Caco-2 (cell line): ENCODE measurements around the gene KCND1. TPM values are rescaled to one million over a fixed set of nuclear protein-coding genes. Genes with fewer than 3 reads are reported as not detected.
"Not testable (repeated sequence)": the region's sequence is repeated elsewhere in the genome, so short reads cannot be mapped to it uniquely, and the experiment has no call there.

Source experiments
- BruUV-seq: library from RNA; stranded (reverse); fragments of 400-500 nt; replicated peaks from 2 replicates; lab custom pipeline; 2021; lab: Mats Ljungman, UMichigan
- CTCF ChIA-PET: fragments of 300-600 bp; sonication (Branson Sonifier 250); formaldehyde crosslinking; loops from one replicate; lab custom pipeline; 2022; ENCODE audit warnings: antibody characterized with exemption; lab: Charles Lee
- POLR2A ChIA-PET: fragments of 300-600 bp; sonication (Branson Sonifier 250); formaldehyde crosslinking; loops from one replicate; lab custom pipeline; 2022; ENCODE audit warnings: antibody characterized with exemption; lab: Charles Lee
- DNase-seq, 2 experiments: peaks; one replicate each; pipeline versions ENCODE4 v3.0.0 to v3.0.0-alpha.2; 2020 to 2022
- H3K27me3 ChIP-seq: replicated peaks from 2 replicates; pipeline ENCODE4 v1.6.0; 2011; ENCODE audit warnings: low read length; ENCODE audit not compliant: control insufficient read depth, insufficient read depth
- H3K36me3 ChIP-seq: 2 replicates; pipeline ENCODE4 v1.5.1; 2011; ENCODE audit warnings: low read length; ENCODE audit not compliant: control insufficient read depth, insufficient read depth
- H3K4me1 ChIP-seq: fragments of 250-450 bp; sonication (Bioruptor Pico); 2 replicates; pipeline ENCODE4 v1.5.1; 2020; ENCODE audit warnings: mild to moderate bottlenecking
- H3K4me3 ChIP-seq: 2 replicates; pipeline ENCODE4 v1.5.1; 2011; ENCODE audit warnings: low read depth, mild to moderate bottlenecking, control low read depth, low read length
- H3K9me3 ChIP-seq: fragments of 250-450 bp; sonication (Bioruptor Pico); 2 replicates; pipeline ENCODE4 v1.5.1; 2020; ENCODE audit warnings: mild to moderate bottlenecking, moderate library complexity
- H3K27ac Mint-ChIP-seq: one replicate; pipeline ENCODE4 v1.8.0; 2022; ENCODE audit warnings: mixed read lengths; ENCODE audit not compliant: unreplicated experiment
- H3K27me3 Mint-ChIP-seq: one replicate; pipeline ENCODE4 v1.8.0; 2022; ENCODE audit warnings: mixed read lengths; ENCODE audit not compliant: insufficient read depth, unreplicated experiment
- H3K36me3 Mint-ChIP-seq: one replicate; pipeline ENCODE4 v1.8.0; 2022; ENCODE audit warnings: mild to moderate bottlenecking, mixed read lengths; ENCODE audit not compliant: insufficient read depth, unreplicated experiment
- H3K4me1 Mint-ChIP-seq: one replicate; pipeline ENCODE4 v1.8.0; 2022; ENCODE audit warnings: low read depth, mixed read lengths; ENCODE audit not compliant: unreplicated experiment
- H3K4me3 Mint-ChIP-seq: one replicate; pipeline ENCODE4 v1.8.0; 2022; ENCODE audit warnings: mild to moderate bottlenecking, moderate library complexity, mixed read lengths; ENCODE audit not compliant: unreplicated experiment
- H3K9me3 Mint-ChIP-seq: one replicate; pipeline ENCODE4 v1.8.0; 2022; ENCODE audit warnings: mixed read lengths; ENCODE audit not compliant: unreplicated experiment
- CTCF ChIP-seq, 2 experiments: fragments of 200-600 bp in 1 of 2; IDR thresholded peaks; 1 replicate in 1 of 2; 2 replicates in 1 of 2; pipeline versions ENCODE4 v1.5.1 to v1.8.0; 2011 to 2022; ENCODE audit warnings: antibody characterized with exemption in 1 of 2, control low read depth in 1 of 2, inconsistent platforms in 1 of 2, low read depth in 1 of 2, low read length in 1 of 2, mild to moderate bottlenecking in 1 of 2, moderate library complexity in 1 of 2; ENCODE audit not compliant: insufficient read depth in 1 of 2, severe bottlenecking in 1 of 2, unreplicated experiment in 1 of 2
- intact Hi-C: fragments of 100-400 bp; cut with micrococcal nuclease; formaldehyde crosslinking; loops from one replicate; pipeline ENCODE4 v1.10.0; 2022; ENCODE audit not compliant: unreplicated experiment
- total RNA-seq: library from RNA; stranded (reverse); gene quantifications from 2 replicates; pipeline ENCODE4 v1.2.3, GENCODE V29; 2022

The KCND1 gene
- total RNA-seq, 1 experiment from 2014 or later: 0.88 TPM

DNA sequence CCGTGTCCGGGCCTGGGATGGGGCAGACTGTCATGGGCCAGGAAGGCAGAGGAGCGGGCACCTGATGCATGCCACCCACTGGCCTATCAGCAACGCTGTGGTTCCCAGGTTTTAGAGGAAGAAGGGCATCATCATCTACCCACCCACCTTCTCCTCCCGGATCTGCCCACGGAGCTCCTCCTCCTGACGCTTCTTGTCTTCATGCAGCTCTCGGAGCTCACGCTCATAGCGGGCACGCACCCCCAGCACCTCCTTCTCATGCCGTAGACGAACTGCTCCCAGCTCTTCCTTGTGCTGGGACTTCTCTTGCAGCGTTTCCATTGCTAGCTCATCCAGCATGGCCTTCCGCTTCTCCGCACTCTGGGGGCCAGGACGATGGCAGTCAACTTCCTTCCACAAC, 11.4 kb upstream of the KCND1 start:
- no peaks in the 10 kb centered on the region for H3K27me3 ChIP-seq
- no peaks in the 10 kb centered on the region for H3K9me3 Mint-ChIP-seq
- intact Hi-C loops: no loop called here
- H3K27ac Mint-ChIP-seq: no peak overlapping the region
- peaks cover 27% of the 10 kb centered on the region for H3K36me3 Mint-ChIP-seq
- POLR2A ChIA-PET: no interaction called here
- no peak for DNase-seq
- H3K4me3 Mint-ChIP-seq: no peak overlapping the region
- no peak overlapping the region for H3K4me3 ChIP-seq
- H3K36me3 ChIP-seq: no peaks in the 10 kb centered on the region; the same call in 1 of the 2 replicates
- H3K9me3 ChIP-seq: no peaks in the 10 kb centered on the region
- no peaks in the 10 kb centered on the region for H3K27me3 Mint-ChIP-seq
- no TSS peak for BruUV-seq
- CTCF ChIA-PET: no interaction called here
- no peaks in the 10 kb centered on the region for H3K4me1 Mint-ChIP-seq
- H3K4me1 ChIP-seq: no peaks in the 10 kb centered on the region
- TF ChIP-seq CTCF (IDR thresholded peaks at IDR 0.05; ENCODE audit: insufficient read depth in 1 of 2, low read depth in 1 of 2, low read length in 1 of 2, severe bottlenecking in 1 of 2, unreplicated experiment in 1 of 2): no peak

DNA sequence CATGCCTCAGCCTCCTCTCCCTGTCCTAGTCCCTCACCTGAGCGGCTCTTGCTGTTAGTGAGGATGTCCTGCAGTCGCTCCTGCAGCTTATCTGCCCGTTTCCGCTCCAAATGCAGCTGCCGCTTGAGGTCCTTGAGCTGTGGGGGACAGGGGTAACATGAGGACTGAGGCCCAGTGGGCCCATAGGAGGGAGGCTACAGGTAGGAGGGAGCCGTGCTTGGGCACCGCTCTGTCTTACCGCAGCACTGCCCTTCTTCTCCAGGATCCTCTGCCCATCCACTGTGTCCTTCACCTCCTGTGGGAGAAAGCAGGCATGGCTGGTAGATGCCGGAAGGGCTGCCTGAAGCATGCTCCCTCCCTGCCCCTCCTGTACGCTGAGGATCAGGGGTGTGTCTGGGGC, 9.5 kb upstream of the KCND1 start:
- Histone ChIP-seq H3K36me3 (no peaks in the 10 kb centered on the region; the same call in 1 of the 2 replicates), H3K27me3 (no peaks in the 10 kb centered on the region), H3K4me3 (no peak overlapping the region), H3K4me1 (no peaks in the 10 kb centered on the region), H3K9me3 (no peaks in the 10 kb centered on the region)
- Mint-ChIP-seq H3K9me3 (no peaks in the 10 kb centered on the region), H3K36me3 (peaks cover 30% of the 10 kb centered on the region), H3K4me3 (no peak overlapping the region), H3K27me3 (no peaks in the 10 kb centered on the region), H3K4me1 (no peaks in the 10 kb centered on the region), H3K27ac (no peak overlapping the region)
- intact Hi-C loops: no loop called here
- CTCF ChIA-PET: no interaction called here
- no peak for DNase-seq
- BruUV-seq: no TSS peak
- TF ChIP-seq CTCF (IDR thresholded peaks at IDR 0.05; ENCODE audit: insufficient read depth in 1 of 2, low read depth in 1 of 2, low read length in 1 of 2, severe bottlenecking in 1 of 2, unreplicated experiment in 1 of 2): no peak
- POLR2A ChIA-PET: no interaction called here

DNA sequence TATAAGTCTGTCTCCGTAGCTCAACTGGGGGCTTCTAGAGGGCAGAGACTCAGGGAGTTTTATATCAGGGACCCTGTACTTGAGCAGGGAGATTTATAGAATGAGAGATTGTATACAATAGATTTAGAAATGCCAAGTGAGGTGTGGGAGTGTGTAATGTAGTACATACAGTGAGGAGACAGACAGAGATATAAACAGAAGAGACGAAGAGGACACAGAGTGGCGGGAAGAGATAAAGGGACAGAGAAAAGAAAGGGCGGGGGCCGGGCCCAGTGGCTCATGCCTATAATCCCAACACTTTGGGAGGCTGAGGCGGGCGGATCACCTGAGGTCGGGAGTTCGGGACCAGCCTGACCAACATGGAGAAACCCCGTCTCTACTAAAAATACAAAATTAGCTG, 8.7 kb upstream of the KCND1 start:
- BruUV-seq, H3K36me3 ChIP-seq, H3K9me3 ChIP-seq, H3K4me3 Mint-ChIP-seq, H3K27me3 Mint-ChIP-seq, H3K4me1 Mint-ChIP-seq, CTCF ChIA-PET, DNase-seq, H3K4me1 ChIP-seq, H3K27ac Mint-ChIP-seq, intact Hi-C loops, POLR2A ChIA-PET, H3K27me3 ChIP-seq, H3K9me3 Mint-ChIP-seq, H3K4me3 ChIP-seq: not testable (repeated sequence)
- peaks cover 39% of the 10 kb centered on the region for H3K36me3 Mint-ChIP-seq

DNA sequence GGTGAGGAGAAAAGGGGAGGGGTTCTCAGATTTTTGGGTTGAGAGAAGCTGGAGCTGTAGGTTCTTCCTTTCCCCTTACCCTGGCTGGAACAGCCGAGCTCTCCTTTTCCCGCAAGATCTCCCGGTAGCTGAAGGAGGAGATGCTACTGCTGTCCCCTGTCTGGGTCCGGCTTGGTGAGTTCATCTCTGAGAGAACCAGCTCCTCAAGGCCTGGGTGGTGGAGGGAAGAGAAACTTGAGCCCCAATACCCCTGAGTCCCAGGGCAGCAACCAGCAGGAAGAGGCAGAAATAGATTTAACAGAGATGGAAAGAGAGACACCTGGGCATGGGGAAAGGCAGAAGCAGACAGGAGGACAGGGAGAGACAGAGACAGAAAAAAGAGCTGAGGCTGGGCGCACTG, 6.6 kb upstream of the KCND1 start:
- Mint-ChIP-seq H3K36me3 (peaks cover 42% of the 10 kb centered on the region), H3K27ac (no peak overlapping the region), H3K4me3 (no peak overlapping the region), H3K4me1 (no peaks in the 10 kb centered on the region), H3K9me3 (no peaks in the 10 kb centered on the region), H3K27me3 (no peaks in the 10 kb centered on the region)
- intact Hi-C loops: no loop called here
- POLR2A ChIA-PET: no interaction called here
- BruUV-seq: no TSS peak
- no peak for TF ChIP-seq CTCF (IDR thresholded peaks at IDR 0.05; ENCODE audit: insufficient read depth in 1 of 2, low read depth in 1 of 2, low read length in 1 of 2, severe bottlenecking in 1 of 2, unreplicated experiment in 1 of 2)
- CTCF ChIA-PET: no interaction called here
- no peaks in the 10 kb centered on the region for H3K27me3 ChIP-seq
- no peak for DNase-seq
- no peaks in the 10 kb centered on the region for H3K9me3 ChIP-seq
- H3K36me3 ChIP-seq: no peaks in the 10 kb centered on the region; the same call in none of the 2 replicates
- H3K4me3 ChIP-seq: no peak overlapping the region
- H3K4me1 ChIP-seq: no peaks in the 10 kb centered on the region
